SK-N-MC (cell line): ENCODE measurements around the gene SLAIN1.

Experiments used
- DNase-seq: peaks from one replicate; pipeline ENCODE4 v3.0.0-alpha.2; 2011; ENCODE audit warnings: low read depth, low spot score
- H3K27ac ChIP-seq: fragments of 200-600 bp; sonication (generic); 2 replicates; pipeline ENCODE4 v1.5.1; 2016; ENCODE audit warnings: mixed run types
- H3K36me3 ChIP-seq: fragments of 200-600 bp; sonication (generic); 2 replicates; pipeline ENCODE4 v1.6.1; 2017; ENCODE audit warnings: antibody characterized with exemption, low read length, mixed read lengths; ENCODE audit not compliant: insufficient read depth
- H3K4me3 ChIP-seq: fragments of 200-600 bp; sonication (generic); 2 replicates; pipeline ENCODE4 v1.5.1; 2016
- H3K9ac ChIP-seq: fragments of 200-600 bp; sonication (generic); 2 replicates; pipeline ENCODE4 v1.8.0; 2017; ENCODE audit warnings: mixed run types, mixed read lengths; ENCODE audit not compliant: insufficient read length
- H3K9me3 ChIP-seq: fragments of 200-600 bp; sonication (generic); 2 replicates; pipeline ENCODE4 v1.6.1; 2017; ENCODE audit warnings: low read depth, mild to moderate bottlenecking, antibody characterized with exemption, low read length, moderate library complexity, mixed read lengths
- EZH2 ChIP-seq: fragments of 200-600 bp; sonication (generic); IDR thresholded peaks from one replicate; pipeline ENCODE4 v1.6.1; 2017; ENCODE audit warnings: antibody characterized with exemption
- FOXP2 ChIP-seq: optimal IDR thresholded peaks from 2 replicates; pipeline ENCODE3; 2011; ENCODE audit warnings: mild to moderate bottlenecking, moderate library complexity; ENCODE audit not compliant: insufficient read depth; ENCODE audit errors: extremely low read length, control extremely low read depth
- POLR2AphosphoS5 ChIP-seq: IDR thresholded peaks from 2 replicates; pipeline ENCODE4 v1.6.1; 2012; ENCODE audit warnings: mild to moderate bottlenecking, low read depth, low read length, borderline replicate concordance

Gene SLAIN1

DNA sequence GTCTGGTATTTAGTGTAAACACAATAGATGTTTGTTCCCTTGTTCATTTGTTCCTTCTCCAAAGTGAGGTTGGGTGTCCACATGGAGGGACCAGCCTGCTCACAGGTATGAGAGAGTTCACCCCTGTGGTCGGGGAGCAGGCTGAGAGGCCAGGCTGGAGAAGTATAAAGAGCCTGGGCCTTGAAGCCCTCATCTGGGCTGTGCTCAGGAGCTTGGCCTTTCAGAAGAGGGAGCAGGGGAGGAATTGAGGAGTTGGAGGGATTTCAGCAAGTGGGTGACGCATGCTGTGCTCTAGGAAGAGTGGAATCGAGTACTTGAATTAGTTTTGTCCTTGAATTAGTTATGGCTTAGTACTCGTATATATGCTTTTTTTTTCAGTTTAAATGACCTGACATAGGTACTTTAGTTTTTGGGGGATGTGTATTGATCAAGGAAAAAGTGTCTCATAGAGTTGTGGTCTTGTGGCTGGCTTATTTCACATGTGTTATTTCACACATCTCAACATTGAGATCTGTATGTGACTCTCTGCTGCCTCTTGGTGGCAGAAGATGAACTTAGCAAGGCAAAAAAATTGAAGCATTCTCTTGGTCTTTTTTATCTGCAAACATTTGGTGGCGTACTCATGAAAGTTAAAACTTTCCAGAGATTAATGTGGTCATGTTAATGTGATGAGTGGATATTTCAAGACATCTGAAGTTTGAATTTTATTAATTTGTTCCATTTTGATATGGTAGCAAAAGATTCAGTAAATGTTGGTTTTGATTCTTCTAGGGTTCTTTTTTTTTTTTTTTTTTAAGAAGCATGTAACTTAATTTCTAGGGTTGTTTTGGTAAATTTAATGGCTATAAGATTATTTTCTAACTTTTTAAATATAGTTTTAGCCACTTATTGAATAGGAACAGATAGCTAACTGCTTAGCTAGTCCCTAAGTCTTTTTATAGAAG lies 54.3 kb downstream of the SLAIN1 start:
- H3K4me3 ChIP-seq = peak overlapping the region; percentile 49
- H3K27ac ChIP-seq = peak overlapping the region; percentile 83
- TF ChIP-seq FOXP2 = no peak
- no peak for TF ChIP-seq EZH2
- H3K9ac ChIP-seq = peak overlapping the region; percentile 22
- H3K36me3 ChIP-seq = peaks cover 46% of the 10 kb centered on the region
- peak; percentile 57 for DNase-seq
- no peaks in the 10 kb centered on the region for H3K9me3 ChIP-seq

DNA sequence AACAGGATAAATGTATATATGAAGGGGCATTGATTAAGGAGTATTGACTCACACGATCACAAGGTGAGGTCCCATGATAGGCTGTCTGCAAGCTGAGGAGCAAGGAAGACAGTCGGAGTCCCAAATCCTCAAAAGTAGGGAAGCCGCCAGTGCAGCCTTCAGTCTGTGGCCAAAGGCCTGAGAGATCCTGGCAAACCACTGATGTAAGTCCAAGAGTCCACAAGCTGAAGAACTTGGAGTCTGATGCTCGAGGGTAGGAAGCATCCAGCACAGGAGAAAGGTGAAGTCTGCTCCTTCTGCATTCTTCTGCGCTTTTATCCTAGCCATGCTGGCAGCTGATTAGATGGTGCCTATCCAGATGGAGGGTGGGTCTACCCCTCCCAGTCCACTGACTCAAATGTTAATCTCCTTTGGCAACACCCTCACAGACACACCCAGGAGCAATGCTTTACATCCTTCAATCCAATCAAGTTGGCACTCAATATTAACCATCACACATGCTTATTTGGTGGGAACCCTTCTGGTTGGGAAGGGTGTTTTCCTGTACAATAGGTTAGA lies 55.1 kb downstream of the SLAIN1 start:
- H3K27ac ChIP-seq = no peak overlapping the region
- H3K4me3 ChIP-seq = no peak overlapping the region
- H3K9ac ChIP-seq = no peak overlapping the region
- TF ChIP-seq POLR2AphosphoS5 (no peak), FOXP2 (no peak), EZH2 (no peak)
- H3K36me3 ChIP-seq = peaks cover 47% of the 10 kb centered on the region
- no peaks in the 10 kb centered on the region for H3K9me3 ChIP-seq
- DNase-seq = no peak

GRCh38 chr13:77760893-77761292 lies 63.4 kb downstream of the SLAIN1 start:
- 0 out of 2 replicates have a peak, but pooled peaks cover 8% of the 10 kb centered on the region for H3K9me3 ChIP-seq
- no peak overlapping the region for H3K4me3 ChIP-seq
- H3K36me3 ChIP-seq = peaks cover 89% of the 10 kb centered on the region
- H3K27ac ChIP-seq = no peak overlapping the region
- no peak overlapping the region for H3K9ac ChIP-seq
- DNase-seq = no peak
- TF ChIP-seq FOXP2 (no peak), POLR2AphosphoS5 (no peak)

- H3K27ac ChIP-seq = no peak overlapping the region
- no peak for TF ChIP-seq EZH2
- TF ChIP-seq POLR2AphosphoS5 = no peak
- TF ChIP-seq FOXP2 = no peak
Measured at GRCh38 chr13:77767413-77767812, 69.9 kb downstream of the SLAIN1 start.

GRCh38 chr13:77774181-77774580 lies 76.7 kb downstream of the SLAIN1 start:
- no peak overlapping the region for H3K27ac ChIP-seq
- TF ChIP-seq POLR2AphosphoS5 (no peak), FOXP2 (no peak), EZH2 (no peak)

More at GRCh38 chr13:77767413-77767812, 69.9 kb downstream of the SLAIN1 start:
- Histone ChIP-seq H3K9ac (no peak overlapping the region), H3K9me3 (no peaks in the 10 kb centered on the region), H3K4me3 (no peak overlapping the region), H3K36me3 (peaks cover 35% of the 10 kb centered on the region)
- DNase-seq = no peak

DNA sequence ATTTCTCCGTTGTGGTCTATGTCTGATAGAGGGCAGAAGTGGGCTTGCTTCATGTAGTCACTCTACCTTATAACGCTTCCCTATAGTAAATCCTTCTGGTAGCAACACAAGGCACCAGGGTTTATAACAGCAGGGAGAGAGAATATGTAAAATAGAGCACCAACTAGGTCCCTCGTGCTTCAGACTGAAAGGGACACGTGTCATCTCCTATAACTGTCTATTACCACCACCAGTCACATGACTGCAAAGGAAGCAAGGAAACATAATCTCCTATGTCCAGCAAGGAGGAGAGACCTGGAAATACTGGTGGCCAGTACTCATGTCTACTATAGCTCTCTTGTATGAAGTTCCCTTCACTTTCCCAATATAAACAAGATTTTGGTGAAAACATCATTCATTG lies 79.2 kb downstream of the SLAIN1 start:
- H3K9me3 ChIP-seq = no peaks in the 10 kb centered on the region
- no peak for DNase-seq
- no peak overlapping the region for H3K27ac ChIP-seq
- H3K36me3 ChIP-seq = no peaks in the 10 kb centered on the region
- H3K9ac ChIP-seq = no peak overlapping the region
- TF ChIP-seq FOXP2 (no peak), EZH2 (no peak), POLR2AphosphoS5 (no peak)
- no peak overlapping the region for H3K4me3 ChIP-seq

More at GRCh38 chr13:77774181-77774580, 76.7 kb downstream of the SLAIN1 start:
- no peaks in the 10 kb centered on the region for H3K9me3 ChIP-seq
- DNase-seq = no peak
- H3K9ac ChIP-seq = no peak overlapping the region
- no peaks in the 10 kb centered on the region for H3K36me3 ChIP-seq
- no peak overlapping the region for H3K4me3 ChIP-seq

DNA sequence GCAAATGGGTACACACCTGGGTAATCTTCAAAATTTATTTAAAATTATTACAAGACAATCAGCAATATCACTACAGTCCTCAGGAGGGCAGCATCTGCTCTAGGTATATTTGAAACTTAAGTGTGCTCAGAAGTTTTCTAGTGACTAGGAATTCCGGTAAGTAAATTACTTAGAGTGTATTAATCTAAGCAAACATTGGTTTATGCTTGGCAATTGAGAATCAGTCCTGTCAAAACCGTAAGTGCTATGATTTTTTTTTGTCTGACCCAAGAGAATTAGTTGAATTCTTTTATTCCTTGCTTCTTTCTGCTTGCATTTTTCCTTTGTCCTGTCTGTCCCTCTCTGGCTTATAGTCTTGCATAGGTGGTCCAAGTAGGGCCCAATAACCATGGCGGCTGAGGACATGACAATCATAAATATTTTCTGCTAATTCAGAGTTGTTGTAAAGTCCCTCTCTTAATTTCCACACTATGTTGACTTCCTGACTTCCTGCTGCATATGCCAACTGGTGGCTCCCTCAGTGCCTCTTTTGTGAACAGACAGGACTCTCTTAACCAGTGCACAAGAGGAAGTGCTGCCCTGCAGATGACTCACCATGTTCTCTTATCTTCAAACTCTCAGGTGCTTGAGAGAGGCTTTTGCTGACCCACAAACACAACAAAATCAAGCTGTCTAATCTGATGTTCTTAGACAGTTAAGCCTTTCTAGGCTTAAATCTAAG lies 82.2 kb downstream of the SLAIN1 start:
- H3K4me3 ChIP-seq = no peak overlapping the region
- H3K36me3 ChIP-seq = no peaks in the 10 kb centered on the region
- TF ChIP-seq POLR2AphosphoS5 = no peak
- TF ChIP-seq EZH2 = no peak
- no peak for TF ChIP-seq FOXP2
- no peak overlapping the region for H3K9ac ChIP-seq
- H3K27ac ChIP-seq = no peak overlapping the region
- DNase-seq = peak; percentile 75
- no peaks in the 10 kb centered on the region for H3K9me3 ChIP-seq

DNA sequence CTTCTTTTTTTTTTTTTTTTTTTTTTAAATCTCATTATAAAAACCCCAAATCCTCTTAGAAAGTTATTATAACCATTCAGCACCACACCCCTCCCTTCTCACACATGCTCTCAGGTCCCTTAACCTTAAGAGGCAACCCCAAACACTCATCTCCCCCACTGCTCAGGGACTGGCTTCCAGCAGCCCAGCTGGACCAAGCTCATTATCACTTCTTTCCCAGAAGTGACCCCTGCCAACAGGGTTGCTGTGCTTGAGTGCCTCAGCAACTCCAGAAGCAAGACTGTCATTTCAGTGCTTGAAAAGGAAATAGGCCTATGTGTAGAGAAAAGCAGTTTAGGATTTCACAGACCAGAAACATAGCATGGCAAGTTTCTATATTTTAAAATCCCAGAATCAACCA lies 84.3 kb downstream of the SLAIN1 start:
- no peak overlapping the region for H3K27ac ChIP-seq
- H3K9me3 ChIP-seq = no peaks in the 10 kb centered on the region
- H3K36me3 ChIP-seq = no peaks in the 10 kb centered on the region
- no peak overlapping the region for H3K4me3 ChIP-seq
- no peak for DNase-seq
- no peak for TF ChIP-seq POLR2AphosphoS5
- no peak overlapping the region for H3K9ac ChIP-seq

- no peak for TF ChIP-seq POLR2AphosphoS5
- TF ChIP-seq FOXP2 = no peak
- no peak for TF ChIP-seq EZH2
- Histone ChIP-seq H3K27ac (no peak overlapping the region), H3K9ac (no peak overlapping the region), H3K36me3 (no peaks in the 10 kb centered on the region), H3K4me3 (no peak overlapping the region), H3K9me3 (no peaks in the 10 kb centered on the region)
- DNase-seq = no peak
Measured at GRCh38 chr13:77784515-77784914, 87.0 kb downstream of the SLAIN1 start.
